Posterior vena cava (tissue), 2 donors: ENCODE measurements around the gene PRR36. TPM values are rescaled to one million over a fixed set of nuclear protein-coding genes. Genes with fewer than 3 reads are reported as not detected.

Source experiments
- DNase-seq: peaks from one replicate; pipeline ENCODE4 v3.0.0-alpha.2; 2020; ENCODE audit warnings: low spot score
- intact Hi-C, 2 donors: fragments of 100-400 bp; cut with DNase I; formaldehyde crosslinking; loops; one replicate each; pipeline versions ENCODE4 v1.14.1 to v1.14.2; 2022 to 2023
- total RNA-seq, 2 donors: library from RNA; stranded (reverse); fragmentation: NEBNext Ultra II Directional; extraction: Animal tissue kit (Norgen Biotek cat#: 25700); gene quantifications; one replicate each; pipeline ENCODE4 v1.2.1, GENCODE V29; 2021
- donor health status: DM: yes; HTN: yes; CAD: no.
- donor health status: DM: yes; HTN: yes; CAD: no.

The PRR36 gene
- total RNA-seq, 2 donors from 2014 or later, result 0.09 to 0.14 TPM

DNA sequence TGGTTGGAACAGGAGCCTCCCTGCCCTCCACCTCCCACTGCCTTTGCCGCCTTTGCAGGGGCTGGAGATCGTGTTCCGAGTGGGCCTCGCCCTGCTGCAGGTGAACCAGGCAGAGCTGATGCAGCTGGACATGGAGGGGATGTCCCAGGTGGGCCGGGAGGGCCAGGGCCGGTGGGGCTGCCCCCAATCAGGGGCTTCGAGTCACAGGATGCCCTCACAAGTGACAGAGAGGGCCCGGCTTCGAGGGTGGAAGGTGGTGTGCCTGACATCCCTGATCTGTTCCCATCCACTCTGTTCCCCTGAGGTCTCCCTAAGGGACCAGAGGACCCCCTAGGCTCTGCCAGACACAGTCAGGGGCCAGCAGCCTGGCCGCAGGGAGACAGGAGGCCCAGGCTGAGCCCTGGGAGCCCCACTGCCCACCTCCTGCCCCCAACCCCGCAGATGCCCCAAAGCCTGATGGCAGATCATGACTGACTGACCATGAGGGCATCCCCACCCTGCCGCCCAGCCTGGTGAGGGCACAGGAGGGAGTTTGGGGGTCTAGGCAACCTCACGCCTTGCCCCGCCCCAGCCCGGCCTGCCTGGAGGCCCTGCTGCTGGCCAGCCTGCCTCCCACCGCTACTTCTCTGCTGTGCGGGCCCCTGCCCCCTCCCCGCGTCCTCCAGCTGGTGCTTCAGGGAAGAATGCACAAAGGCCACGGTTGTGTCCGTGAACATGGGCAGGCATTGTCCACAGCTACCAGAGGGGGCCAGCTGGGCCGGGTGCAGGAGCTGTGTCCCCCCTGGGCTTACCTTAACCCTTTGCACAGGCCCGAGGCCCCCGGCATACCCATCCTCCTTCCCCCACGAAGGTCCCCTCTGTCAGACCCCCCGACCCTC lies 22.3 kb downstream of the PRR36 start:
- no peak for DNase-seq
- intact Hi-C loops, result no loop called here

DNA sequence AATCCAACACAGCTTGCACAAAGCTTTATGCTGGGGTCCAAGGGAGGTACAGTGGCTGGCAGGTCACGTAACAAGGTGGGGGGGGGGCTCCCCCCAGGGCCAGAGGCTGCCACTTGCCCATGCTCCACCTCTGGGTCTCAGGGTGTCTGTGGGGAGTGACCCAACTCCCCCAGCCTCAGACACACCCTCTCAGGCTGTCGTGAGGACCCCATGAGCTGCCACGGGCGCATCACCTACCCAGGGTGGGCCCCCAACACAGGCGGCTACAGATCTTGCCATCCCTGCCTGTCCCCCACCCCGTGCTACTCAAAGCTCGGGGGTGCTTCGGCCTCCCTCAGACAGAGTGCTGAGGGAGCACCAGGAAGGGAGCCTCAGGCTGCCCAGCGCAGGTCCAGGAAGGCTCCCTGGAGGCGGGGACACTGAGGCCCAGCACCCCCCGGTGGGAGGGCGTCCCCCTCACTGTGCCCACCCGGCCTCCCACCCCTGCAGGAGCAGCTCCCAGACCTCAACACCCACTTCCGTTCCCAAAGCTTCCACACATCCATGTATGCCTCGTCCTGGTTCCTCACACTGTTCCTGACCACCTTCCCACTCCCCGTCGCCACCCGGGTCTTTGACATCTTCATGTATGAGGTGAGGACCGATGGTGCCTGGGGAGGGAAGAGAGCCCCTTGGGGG lies 23.1 kb downstream of the PRR36 start:
- intact Hi-C loops, result no loop called here

DNA sequence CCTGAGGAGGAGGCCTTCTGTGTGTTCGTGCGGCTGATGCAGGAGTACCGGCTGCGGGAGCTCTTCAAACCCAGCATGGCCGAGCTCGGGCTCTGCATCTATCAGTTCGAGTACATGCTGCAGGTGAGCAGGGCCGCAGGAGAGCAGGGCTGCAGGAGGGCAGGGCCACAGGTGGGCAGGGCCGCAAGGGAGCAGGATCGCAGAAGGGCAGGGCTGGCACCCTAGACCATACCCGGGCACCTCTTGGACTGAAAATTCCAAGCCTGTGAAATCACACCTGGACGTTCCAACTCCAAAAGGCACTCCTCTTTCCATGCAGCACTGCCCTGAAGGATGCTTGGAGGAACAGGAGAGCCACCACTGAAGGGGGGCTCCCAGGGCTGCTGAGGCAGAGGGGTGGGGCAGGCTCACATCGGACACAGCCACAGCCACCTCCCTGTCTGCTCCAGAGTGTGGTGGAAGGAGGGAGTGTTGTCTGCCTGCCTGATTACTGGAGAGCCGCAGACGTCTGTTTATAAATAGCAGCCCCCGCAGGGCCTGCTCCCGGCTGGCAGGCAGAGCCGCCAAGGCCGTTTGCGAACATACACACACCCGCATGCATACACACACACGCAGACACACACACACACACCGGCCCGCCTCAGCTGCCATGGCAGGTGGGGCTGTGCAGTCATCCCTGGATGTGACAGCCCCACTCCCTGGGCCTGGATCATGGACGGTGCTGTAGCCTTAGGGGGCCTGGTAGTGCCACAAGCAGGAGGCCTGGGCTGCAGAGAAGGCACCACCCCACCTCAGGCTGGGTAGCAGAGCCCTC lies 24.0 kb downstream of the PRR36 start:
- DNase-seq, result no peak
- intact Hi-C loops, result no loop called here

More for the DNA sequence above, 23.1 kb downstream of the PRR36 start:
- no peak for DNase-seq

DNA sequence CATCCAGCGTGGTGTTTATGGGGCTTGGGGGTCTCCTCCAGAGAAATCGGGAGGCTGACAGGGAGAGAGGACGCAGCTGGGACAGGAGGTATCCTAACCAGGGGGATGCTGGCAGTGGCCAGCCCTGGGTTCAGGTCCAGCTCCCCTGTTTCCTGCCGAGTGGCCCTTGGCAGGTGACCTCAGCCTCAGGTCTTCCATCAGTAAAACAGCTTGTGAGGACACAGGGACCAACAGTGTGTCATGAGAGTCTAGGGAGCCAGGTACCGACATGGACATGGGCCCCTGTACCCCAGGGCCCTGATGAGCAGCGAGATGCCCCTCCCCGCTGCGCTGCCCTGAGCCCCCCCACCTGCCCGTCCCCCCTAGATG lies 24.6 kb downstream of the PRR36 start:
- no peak for DNase-seq
- intact Hi-C loops, result no loop called here

DNA sequence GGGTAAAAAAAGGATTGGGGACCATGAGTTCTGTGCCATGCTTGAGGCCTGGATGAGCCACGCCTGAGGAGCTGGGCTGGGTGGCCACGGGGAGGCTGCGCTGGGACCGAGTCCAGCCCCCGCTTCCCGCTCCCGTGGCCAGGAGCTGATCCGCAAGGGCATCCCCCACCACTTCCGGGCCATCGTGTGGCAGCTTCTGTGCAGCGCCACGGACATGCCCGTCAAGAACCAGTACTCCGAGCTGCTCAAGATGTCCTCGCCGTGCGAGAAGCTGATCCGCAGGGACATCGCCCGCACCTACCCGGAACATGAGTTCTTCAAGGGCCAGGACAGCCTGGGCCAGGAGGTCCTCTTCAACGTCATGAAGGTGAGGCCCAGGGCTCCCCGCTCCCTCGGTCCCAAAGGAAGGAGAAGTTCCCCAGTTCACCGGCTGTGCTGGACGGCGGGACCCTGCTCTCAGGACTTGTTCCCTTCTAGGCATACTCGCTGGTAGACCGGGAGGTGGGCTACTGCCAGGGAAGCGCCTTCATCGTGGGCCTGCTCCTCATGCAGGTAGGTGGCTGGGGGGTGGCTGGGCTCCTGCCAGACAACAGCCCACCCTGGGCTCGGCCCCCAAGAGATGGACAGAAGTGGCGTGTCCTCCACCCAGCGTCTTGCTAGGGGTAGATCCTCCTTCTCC lies 25.3 kb downstream of the PRR36 start:
- intact Hi-C loops, result no loop called here
- no peak for DNase-seq

DNA sequence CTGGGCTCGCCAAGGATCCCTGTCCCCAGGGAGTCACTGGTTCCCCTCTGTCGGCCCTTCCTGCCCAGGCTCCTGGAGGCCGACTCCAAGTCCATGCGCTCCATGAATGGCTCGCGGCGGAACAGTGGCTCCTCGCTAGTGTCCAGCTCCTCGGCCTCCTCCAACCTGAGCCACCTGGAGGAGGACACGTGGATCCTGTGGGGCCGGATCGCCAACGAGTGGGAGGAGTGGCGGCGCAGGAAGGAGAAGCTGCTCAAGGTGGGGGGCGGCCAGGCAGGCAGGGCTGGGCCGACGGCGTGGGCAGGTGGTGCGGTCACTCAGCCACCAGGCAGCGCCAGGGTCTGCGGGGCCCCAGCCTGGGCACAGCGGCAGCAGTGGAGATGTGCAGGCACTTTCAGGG lies 26.5 kb downstream of the PRR36 start:
- intact Hi-C loops, result no loop called here
- DNase-seq, result no peak

DNA sequence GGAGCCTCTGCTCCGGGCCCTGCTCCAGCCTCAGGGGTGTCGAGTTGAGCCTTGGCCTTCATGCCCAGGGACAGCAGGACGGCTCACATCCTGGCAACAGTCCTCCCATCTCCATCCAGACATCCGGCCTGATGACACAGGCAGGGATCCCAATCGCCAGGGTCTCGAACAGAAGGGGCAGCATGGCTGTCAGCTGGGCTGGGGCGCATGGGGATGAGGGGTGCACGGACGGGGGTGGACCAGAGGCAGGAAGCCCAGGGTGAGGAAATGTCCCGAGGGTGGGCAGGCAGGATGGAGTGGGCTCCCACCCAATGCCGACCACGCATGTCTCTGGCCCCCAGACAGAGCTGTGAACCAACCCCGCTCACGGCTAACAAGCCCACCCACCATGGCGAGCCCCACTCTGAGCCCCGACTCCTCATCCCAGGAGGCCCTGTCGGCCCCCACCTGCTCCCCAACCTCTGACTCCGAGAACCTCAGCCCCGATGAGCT lies 28.0 kb downstream of the PRR36 start:
- no peak for DNase-seq
- intact Hi-C loops, result no loop called here

DNA sequence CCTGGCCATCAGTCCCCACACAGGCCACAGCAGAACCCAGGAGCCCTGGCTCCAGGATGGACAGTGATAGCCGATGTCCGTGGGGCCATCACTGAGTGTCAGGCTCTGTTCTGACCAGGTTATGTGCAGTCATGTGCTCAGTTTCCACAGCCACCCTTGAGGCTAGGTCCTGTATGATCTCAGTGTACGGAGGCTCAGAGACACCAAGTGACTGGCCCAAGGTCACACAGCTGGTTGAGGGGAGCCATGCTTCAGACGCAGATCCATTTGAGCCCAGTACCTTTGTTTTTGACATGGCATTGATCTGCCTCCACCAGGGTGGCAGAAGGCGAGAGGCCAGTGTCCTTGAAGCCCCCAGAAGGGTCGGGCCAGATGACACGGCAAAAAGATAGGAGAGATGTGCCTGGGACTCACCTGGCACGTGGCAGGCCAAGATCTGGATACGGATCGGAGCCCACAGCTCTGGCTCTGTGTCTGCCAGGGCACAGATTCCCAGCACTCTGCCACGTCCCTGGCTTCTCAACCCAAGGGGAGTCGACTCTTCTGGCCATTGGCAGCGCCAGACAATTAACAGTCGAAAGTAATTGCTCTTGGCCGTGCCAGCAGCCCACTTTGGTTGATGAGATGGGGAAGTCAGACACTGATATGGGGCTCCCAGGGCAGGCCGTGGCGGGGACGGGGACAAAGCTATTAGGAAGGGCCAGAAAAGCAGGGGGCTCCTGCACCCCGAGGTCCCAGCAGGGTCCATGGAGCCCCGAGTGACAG lies 28.6 kb downstream of the PRR36 start:
- intact Hi-C loops, result no loop called here
- DNase-seq, result no peak

DNA sequence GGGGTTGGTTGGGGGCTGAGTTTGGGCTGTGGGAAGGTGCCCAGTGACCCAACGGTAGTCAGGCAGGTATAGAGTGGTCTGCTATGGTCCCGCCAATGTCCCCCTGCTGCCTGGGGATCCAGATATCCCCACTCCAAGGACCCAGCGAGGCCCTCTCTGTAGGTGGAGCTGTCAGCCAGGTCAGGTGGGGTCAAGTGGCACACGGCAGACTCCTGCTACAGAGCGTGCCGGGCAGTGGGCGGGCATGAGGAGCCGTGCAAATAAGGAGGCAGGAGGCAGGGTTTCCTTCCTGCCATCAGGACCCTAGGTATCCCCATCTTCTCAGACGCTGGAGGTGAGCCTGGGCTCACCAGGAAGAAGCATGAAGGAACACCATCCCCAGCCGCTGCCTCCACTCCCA lies 29.2 kb downstream of the PRR36 start:
- DNase-seq, result no peak
- intact Hi-C loops, result no loop called here

DNA sequence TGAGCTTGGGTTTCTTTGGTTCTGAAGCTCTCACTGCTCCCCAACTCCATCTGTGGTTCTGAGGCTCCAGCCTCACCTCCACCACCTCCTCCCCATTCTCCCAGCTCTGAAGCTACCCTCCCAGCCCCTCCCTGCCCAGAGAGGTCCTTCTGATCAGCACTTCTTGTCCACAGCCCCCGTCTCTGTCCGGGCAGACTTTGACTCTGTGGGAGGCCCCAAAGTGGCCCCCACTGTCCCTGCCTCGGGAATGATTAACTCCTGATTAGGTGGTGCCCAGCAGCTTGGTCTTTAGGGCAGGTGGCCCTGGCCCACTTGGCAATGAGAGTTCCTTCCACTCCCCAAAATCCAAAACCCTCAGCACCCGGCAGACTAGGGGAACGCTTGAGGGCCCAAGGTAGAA lies 29.8 kb downstream of the PRR36 start:
- intact Hi-C loops, result no loop called here
- DNase-seq, result no peak

DNA sequence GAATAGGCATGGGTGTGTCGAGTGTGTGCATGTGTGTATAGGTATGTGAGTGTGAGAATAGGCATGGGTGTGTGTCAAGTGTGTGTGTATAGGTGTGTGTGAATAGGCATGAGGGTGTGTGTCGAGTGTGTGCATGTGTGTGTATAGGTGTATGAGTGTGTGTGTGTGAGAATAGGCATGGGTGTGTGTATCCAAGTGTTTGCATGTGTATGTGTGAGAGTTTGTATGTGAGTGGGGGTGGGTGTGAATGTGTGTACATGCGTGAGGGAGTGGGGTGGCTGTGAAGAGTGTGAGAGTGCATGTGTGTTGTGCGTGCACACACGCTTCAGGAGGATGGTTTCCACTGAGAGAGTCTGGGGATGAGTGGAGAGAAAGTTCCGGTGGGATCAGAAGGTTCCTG lies 30.7 kb downstream of the PRR36 start:
- DNase-seq, result no peak
- intact Hi-C loops, result no loop called here

DNA sequence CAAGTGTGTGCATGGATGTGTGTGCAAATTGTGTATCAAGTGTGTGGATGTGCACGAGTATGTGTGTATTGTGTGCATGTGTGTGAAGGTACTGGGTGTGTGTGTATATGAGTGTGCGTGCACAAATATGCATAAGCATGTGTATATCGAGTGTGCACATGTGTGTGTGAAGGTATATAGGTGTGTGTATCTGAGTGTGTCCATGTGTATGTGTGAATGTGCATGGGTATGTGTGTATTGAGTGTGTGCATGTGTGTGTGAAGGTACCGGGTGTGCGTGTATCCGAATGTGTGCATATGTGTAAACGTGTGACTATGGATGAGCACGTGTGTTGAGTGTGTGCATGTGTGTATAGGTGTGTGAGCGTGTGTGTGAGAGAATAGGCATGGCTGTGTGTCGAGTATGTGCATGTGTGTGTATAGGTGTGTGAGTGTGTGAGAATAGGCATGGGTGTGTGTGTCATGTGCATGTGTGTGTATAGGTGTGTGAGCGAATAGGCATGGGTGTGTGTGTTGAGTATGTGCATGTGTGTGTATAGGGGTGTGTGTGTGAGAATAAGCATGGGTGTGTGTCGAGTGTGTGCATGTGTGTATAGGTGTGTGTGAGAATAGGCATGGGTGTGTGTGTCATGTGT lies 31.4 kb downstream of the PRR36 start:
- intact Hi-C loops, result no loop called here
- DNase-seq, result no peak

DNA sequence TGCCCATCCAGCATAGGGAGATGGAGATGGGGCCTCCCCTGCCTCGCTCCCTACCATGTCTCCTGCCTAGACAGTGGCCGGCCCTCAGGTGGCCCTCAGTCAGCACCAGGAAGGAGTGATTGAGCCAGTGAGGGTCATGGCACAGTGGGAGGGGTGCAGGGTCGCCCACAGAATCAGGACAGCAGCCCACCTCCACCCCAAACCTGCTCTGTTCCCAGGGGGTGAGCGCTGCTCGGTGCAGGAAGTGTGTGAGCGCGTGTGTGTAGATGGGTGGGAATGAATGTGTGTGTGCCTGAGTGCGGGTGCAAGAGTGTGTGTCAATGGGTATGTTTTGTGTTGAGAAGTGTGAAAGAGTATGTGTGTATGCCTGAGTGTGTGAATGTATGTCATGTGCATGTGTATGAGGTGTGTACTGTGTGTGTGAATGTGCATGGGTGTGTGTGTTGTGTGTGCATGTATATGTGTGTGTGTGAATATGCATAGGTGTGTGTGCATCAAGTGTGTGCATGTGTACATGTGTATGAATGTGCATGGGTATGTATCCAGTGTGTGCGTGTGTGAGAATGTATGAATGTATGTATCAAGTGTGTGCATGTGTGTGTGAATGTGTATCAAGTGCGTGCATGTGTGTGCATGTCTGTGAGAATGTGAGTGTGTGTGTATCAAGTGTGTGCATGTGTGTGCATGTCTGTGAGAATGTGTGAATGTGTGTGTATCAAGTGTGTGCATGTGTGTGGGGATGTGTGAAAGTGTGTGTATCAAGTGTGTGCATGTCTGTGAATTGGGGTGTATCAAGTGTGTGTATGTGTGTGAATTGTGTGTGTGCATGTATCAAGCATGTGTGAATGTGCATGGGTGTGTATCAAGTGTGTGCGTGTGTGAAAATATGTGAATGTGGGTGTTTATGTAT lies 32.2 kb downstream of the PRR36 start:
- intact Hi-C loops, result no loop called here
- DNase-seq, result no peak

DNA sequence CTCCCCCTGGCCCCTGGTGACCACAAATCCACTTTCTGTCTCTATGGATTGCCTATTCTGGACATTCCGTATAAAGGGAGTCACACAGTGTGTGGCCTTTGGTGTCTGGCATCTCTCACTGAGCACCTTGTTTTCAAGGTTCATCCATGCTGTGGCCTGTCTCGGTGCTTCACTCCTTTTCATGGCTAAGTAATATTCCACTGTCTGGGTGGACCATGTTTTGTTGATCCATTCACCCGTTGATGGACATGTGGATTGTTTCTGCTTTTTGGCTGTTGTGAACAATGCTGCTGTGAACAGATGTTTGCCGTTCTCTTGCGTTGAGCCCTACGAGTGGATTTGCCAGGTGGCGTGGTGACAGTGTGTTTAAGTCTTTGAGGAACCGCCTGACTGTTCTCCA lies 33.6 kb downstream of the PRR36 start:
- peak; percentile 59 for DNase-seq
- intact Hi-C loops, result no loop called here

DNA sequence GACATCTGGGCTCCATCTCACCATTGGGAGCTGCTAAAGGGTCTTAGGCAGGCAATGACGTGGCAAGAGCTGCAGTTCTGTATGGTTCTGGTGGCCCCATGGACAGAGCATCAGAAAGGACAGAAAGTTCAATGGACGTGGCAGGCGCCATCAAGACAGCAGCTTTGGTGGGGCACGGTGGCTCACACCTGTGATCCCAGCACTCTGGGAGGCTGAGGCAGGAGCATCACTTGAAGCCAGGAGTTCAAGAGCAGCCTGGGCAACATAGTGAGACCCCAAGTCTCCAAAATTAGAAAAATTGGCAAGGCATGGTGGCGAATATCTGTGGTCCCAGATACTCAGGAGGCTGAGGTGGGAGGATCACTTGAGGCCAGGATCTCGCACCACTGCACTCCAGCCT lies 34.7 kb downstream of the PRR36 start:
- intact Hi-C loops, result no loop called here

DNA sequence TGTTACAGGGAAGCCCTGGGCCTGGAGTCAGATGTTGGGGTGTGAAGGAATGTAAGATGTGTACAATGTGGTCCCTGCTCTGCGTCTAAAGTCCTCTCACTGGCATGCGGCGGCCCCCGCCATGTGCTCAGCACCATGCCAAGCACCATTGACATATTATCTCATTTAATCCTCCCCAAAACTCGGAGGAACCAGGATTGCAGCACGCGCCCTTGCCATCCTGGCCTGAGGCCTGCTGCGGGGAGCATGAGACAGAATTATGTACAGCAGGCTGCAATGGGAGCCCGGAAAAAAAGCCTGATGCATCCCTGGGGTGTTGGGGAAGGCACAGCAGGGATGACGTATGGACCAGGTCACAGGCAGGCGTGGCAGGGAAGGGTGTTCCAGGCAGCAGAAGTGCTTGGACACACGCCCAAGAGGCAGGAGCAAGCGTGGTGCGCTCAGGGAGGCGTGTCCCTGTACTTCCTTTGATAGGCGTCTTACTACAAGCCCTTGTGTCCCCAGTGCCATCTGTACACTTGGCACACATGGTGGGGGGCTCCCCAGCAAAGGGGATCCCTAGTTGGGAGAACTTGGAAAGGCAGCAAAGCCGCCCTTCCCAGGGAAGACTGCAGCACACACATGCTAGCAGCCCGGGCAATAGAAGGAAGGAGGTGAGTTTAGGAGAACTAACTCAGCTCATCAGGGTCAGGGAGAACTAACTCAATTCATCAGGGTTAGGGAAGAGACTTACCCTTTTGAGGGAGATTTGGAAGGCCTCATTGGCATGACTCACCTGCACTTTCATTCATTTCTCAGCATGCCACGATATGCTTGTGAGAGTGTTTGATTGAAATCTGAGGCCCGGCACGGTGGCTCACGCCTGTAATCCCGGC lies 40.7 kb downstream of the PRR36 start:
- intact Hi-C loops, result no loop called here
- no peak for DNase-seq

More for the DNA sequence above, 34.7 kb downstream of the PRR36 start:
- no peak for DNase-seq
